DOHH2 (cell line): Measurements from ENCODE around the gene MID2.

Experiments used
- EZH2phosphoT487 ChIP-seq: fragments of 200-600 bp; sonication (generic); IDR thresholded peaks from 2 replicates; pipeline ENCODE4 v1.6.1; 2017; ENCODE audit warnings: borderline replicate concordance, mild to moderate bottlenecking, antibody characterized with exemption, low read length, moderate library complexity, mixed read lengths
- TF ChIP-seq, protein P1 (sequence below): fragments of 200-600 bp; sonication (generic); IDR thresholded peaks from one replicate; pipeline ENCODE4 v1.5.1; 2014; ENCODE audit warnings: antibody characterized with exemption, mild to moderate bottlenecking, low read depth, low read length; ENCODE audit not compliant: poor library complexity, severe bottlenecking

GRCh38 chrX:107871136-107871535 is 45.5 kb downstream of the MID2 start:
- no peak for TF ChIP-seq EZH2phosphoT487
- TF ChIP-seq, protein P1, sequence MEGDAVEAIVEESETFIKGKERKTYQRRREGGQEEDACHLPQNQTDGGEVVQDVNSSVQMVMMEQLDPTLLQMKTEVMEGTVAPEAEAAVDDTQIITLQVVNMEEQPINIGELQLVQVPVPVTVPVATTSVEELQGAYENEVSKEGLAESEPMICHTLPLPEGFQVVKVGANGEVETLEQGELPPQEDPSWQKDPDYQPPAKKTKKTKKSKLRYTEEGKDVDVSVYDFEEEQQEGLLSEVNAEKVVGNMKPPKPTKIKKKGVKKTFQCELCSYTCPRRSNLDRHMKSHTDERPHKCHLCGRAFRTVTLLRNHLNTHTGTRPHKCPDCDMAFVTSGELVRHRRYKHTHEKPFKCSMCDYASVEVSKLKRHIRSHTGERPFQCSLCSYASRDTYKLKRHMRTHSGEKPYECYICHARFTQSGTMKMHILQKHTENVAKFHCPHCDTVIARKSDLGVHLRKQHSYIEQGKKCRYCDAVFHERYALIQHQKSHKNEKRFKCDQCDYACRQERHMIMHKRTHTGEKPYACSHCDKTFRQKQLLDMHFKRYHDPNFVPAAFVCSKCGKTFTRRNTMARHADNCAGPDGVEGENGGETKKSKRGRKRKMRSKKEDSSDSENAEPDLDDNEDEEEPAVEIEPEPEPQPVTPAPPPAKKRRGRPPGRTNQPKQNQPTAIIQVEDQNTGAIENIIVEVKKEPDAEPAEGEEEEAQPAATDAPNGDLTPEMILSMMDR: no peak
